Brain microvascular endothelial cell (primary cell): Measurements from ENCODE around the gene SCLY.
A peak's percentile ranks its signal among the peaks of the same experiment; 100 is the strongest.

ENCODE experiments used
- DNase-seq: peaks from one replicate; pipeline ENCODE4 v3.0.0-alpha.2; 2020
- H3K27ac ChIP-seq: fragments of 250-450 bp; sonication (Bioruptor Pico); 2 replicates; pipeline ENCODE4 v1.5.1; 2020; ENCODE audit warnings: mild to moderate bottlenecking, moderate library complexity
- H3K27me3 ChIP-seq: fragments of 250-450 bp; sonication (Bioruptor Pico); replicated peaks from 2 replicates; pipeline ENCODE4 v1.5.1; 2020; ENCODE audit warnings: mild to moderate bottlenecking
- H3K36me3 ChIP-seq: fragments of 250-450 bp; sonication (Bioruptor Pico); replicated peaks from 2 replicates; pipeline ENCODE4 v1.5.1; 2020; ENCODE audit warnings: mild to moderate bottlenecking
- H3K4me3 ChIP-seq: 2 replicates; pipeline ENCODE4 v1.5.1; 2011; ENCODE audit warnings: low read depth, mild to moderate bottlenecking, control low read depth, low read length, moderate library complexity
- in situ Hi-C: cut with HindIII; loops from 2 replicates; pipeline ENCODE4 v1.10.0; 2017; ENCODE audit warnings: low sequenced_read_pairs, low pct_ligation_motif_present
- TF ChIP-seq, protein P1 (sequence below): IDR thresholded peaks from 2 replicates; pipeline ENCODE4 v1.5.1; 2011; ENCODE audit warnings: low read depth, mild to moderate bottlenecking, moderate library complexity, low read length, control low read depth, inconsistent platforms; ENCODE audit errors: missing control alignments

The SCLY gene

DNA sequence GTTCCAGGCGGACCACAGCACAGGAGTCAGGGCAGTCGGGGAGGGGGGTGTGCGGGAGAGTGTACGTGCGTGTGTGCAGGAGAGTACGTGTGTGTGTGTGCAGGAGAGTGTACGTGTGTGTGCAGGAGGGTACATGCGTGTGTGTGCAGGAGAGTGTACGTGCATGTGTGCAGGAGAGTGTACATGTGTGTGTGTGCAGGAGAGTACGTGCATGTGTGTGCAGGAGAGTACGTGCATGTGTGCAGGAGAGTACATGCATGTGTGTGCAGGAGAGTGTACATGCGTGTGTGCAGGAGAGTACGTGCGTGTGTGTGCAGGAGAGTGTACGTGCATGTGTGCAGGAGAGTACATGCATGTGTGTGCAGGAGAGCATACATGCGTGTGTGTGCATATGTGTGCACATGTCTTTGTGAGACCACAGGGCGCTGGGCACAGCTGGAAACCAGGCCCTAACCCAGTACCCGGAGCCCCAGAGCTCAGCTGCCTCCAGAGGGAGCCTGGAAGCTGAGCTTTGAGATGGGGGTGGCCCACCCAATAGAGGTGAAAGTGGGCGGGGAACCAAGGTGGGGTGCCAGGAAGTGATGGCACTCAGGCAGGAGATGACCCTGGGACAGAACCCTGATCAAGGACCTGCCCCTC is 63.8 kb downstream of the SCLY start:
- TF ChIP-seq, protein P1, sequence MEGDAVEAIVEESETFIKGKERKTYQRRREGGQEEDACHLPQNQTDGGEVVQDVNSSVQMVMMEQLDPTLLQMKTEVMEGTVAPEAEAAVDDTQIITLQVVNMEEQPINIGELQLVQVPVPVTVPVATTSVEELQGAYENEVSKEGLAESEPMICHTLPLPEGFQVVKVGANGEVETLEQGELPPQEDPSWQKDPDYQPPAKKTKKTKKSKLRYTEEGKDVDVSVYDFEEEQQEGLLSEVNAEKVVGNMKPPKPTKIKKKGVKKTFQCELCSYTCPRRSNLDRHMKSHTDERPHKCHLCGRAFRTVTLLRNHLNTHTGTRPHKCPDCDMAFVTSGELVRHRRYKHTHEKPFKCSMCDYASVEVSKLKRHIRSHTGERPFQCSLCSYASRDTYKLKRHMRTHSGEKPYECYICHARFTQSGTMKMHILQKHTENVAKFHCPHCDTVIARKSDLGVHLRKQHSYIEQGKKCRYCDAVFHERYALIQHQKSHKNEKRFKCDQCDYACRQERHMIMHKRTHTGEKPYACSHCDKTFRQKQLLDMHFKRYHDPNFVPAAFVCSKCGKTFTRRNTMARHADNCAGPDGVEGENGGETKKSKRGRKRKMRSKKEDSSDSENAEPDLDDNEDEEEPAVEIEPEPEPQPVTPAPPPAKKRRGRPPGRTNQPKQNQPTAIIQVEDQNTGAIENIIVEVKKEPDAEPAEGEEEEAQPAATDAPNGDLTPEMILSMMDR, result no peak
- Histone ChIP-seq H3K4me3 (no peak overlapping the region), H3K27ac (no peak overlapping the region), H3K27me3 (peaks cover 2% of the 10 kb centered on the region), H3K36me3 (no peaks in the 10 kb centered on the region)
- no peak for DNase-seq
- in situ Hi-C loops, result no loop called here

- Histone ChIP-seq H3K4me3 (no peak overlapping the region), H3K27ac (no peak overlapping the region), H3K27me3 (no peaks in the 10 kb centered on the region), H3K36me3 (no peaks in the 10 kb centered on the region)
- TF ChIP-seq, protein P1, result no peak
- no peak for DNase-seq
- in situ Hi-C loops, result no loop called here
Measured at GRCh38 chr2:238125127-238125885, 64.5 kb downstream of the SCLY start.

DNA sequence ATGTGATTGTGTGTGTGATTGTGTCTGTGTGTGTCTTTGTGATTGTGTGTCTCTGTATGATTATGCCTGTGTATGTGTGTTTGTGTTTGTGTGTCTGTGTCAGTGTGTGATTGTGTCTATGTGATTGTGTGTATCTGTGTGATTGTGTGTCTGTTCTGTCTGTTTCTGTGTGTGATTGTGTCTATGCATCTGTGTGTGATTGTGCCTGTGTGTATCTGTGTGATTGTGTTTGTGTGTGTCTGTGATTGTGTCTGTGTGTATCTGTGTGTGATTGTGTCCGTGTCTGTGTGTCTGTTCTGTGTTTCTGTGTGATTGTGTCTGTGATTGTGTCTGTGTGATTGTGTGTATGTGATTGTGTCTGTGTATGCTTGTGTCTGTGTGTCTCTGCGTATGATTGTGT is 65.5 kb downstream of the SCLY start:
- TF ChIP-seq, protein P1, result no peak

DNA sequence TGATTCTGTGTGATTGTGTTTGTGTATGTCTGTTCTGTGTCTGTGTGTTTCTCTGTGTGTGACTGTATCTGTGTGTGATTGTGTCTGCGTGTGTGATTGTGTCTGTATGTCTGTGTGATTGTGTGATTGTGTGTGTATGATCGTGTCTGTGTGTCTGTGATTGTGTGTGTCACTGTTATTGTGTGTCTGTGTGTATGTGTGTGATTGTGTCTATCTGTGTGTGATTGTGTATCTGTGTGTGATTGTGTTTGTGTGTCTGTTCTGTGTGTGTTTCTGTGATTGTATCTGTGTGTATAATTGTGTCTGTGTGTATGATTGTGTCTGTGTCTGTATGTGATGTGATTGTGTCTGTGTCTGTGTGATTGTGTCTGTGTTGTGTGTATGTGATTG is 66.0 kb downstream of the SCLY start:
- Histone ChIP-seq H3K4me3 (no peak overlapping the region), H3K27me3 (no peaks in the 10 kb centered on the region), H3K27ac (no peak overlapping the region), H3K36me3 (no peaks in the 10 kb centered on the region)
- TF ChIP-seq, protein P1, result no peak
- in situ Hi-C loops, result no loop called here
- DNase-seq, result no peak

More for the DNA sequence above, 65.5 kb downstream of the SCLY start:
- no peak overlapping the region for H3K4me3 ChIP-seq
- no peaks in the 10 kb centered on the region for H3K36me3 ChIP-seq
- H3K27me3 ChIP-seq, result no peaks in the 10 kb centered on the region
- no peak overlapping the region for H3K27ac ChIP-seq
- no peak for DNase-seq
- in situ Hi-C loops, result no loop called here

DNA sequence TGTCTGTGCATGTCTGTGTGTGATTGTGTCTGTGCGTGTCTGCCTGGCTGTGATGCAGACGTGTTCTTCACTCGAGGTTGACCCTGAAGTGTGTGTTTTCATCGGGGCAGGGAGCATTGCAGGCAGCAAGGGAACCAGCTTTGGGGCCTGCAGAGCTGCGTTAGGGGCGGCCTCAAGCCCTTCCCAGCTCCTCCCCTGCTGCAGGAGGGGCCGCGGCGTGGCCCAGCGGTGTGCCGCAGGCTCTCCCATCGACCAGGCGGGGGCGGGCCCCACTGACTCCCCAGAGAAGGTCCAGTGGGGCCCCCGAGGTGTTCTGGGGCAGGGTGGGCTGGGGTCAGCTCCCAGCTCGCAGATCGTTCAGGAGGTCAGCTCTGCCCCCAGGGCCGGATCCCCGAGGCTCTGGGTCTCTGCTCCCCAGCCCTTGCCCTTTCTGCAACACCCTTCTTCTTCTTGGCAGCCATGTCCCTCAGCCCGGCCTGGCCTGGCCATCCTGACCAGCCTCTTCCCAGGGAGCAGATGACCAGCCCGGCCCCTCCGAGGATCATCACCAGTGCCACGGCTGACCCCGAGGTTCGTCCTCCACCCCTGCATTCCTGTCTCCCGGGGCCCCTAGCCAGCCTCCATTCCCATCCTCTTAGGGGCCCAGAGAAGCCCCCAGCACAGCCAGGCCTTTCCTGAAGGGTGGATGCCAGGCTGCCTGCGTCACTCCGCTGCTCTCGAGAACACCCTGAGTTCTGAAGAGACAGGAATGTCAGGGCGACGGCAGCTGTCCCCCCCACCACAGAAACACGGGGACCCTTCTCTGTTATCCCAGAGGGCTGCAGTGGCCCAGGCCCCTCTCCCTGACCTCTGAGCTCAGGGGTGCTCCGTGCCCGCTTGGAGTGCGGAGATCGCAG is 66.6 kb downstream of the SCLY start:
- H3K27ac ChIP-seq, result no peak overlapping the region
- no peaks in the 10 kb centered on the region for H3K36me3 ChIP-seq
- DNase-seq, result peak; percentile 51
- in situ Hi-C loops, result no loop called here
- peak overlapping the region; percentile 5 for H3K4me3 ChIP-seq
- TF ChIP-seq, protein P1, result peak; percentile 15
- no peaks in the 10 kb centered on the region for H3K27me3 ChIP-seq
